Omental fat pad (tissue), 4 donors: ENCODE measurements around the gene EGR4. TPM values are rescaled to one million over a fixed set of nuclear protein-coding genes. Genes with fewer than 3 reads are reported as not detected.

Experiments used
- ATAC-seq: fragments of 150-250 bp; one replicate; pipeline ENCODE4 v1.9.1; 2016; ENCODE audit warnings: mild to moderate bottlenecking, moderate library complexity; ENCODE audit not compliant: low FRiP score
- DNase-seq: peaks from one replicate; pipeline ENCODE4 v3.0.0-alpha.2; 2019; ENCODE audit warnings: low spot score
- CTCF ChIP-seq, 3 donors: fragments of 450-650 bp; IDR thresholded peaks; one replicate each; pipeline ENCODE4 v1.5.1; 2016 to 2017; ENCODE audit warnings: antibody characterized with exemption in 3 of 3, mild to moderate bottlenecking in 3 of 3, moderate library complexity in 2 of 3
- total RNA-seq, 4 donors: library from RNA; depleted of rRNA; stranded (reverse); fragments of >200 nt; gene quantifications; one replicate each; pipeline ENCODE4 v1.1.0, GENCODE V29; 2016

Gene EGR4
- total RNA-seq, 4 donors from 2014 or later: not detected

DNA sequence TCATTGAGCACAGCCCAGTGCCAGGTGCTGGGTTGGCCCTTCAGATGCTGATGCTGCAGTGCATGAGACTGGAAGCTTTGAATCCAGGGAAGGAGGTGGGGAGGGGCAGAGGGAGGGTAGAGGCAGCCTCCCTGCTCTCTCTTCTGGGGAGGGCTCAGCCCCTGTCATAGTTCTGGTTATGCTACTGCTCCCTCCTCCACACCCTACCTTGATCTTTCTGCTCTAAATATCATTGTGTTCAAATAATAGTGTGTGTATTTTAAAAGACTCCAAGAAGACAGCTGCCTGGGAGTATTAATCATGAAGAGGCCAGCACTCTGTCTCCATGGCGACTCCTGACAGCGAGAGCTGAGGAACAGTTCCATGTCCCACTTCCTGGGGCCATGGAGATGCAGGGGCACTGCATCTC is 3.8 kb upstream of the EGR4 start:
- ATAC-seq (no peak), DNase-seq (no peak)
- TF ChIP-seq CTCF (IDR thresholded peaks at IDR 0.05): no peak

- no peak for TF ChIP-seq CTCF (IDR thresholded peaks at IDR 0.05)
- DNase-seq (no peak), ATAC-seq (no peak)
Measured at GRCh38 chr2:73295751-73296400, 2.5 kb upstream of the EGR4 start.

DNA sequence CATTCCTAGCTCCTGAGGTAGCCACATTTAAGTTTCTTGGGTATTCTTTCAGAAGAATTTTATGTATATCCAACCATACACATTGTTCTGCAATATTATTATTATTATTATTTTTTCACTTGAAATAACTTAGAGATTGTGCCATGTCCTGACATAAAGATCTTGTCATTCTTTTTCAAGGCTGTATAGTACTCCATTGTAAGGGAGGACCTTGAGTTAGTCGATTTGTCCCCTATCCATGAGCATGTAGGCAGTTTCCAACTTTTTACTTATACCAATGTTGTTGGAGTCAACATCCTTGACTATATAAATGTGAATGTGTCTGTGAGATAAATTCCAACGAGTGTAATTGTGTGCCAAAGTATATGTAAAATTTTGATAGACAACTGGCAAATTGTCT is 891 bp upstream of the EGR4 start:
- DNase-seq (no peak), ATAC-seq (no peak)
- no peak for TF ChIP-seq CTCF (IDR thresholded peaks at IDR 0.05)

GRCh38 chr2:73292906-73293533 is 328 bp downstream of the EGR4 start:
- ATAC-seq (no peak), DNase-seq (no peak)
- TF ChIP-seq CTCF (IDR thresholded peaks at IDR 0.05): no peak

GRCh38 chr2:73292316-73292905 is 937 bp downstream of the EGR4 start:
- DNase-seq (no peak), ATAC-seq (no peak)
- no peak for TF ChIP-seq CTCF (IDR thresholded peaks at IDR 0.05)

- DNase-seq: no peak
- ATAC-seq: peak; percentile 33
- no peak for TF ChIP-seq CTCF (IDR thresholded peaks at IDR 0.05)
Measured at GRCh38 chr2:73291461-73292315, 1.7 kb downstream of the EGR4 start.
